T-helper 17 cell (primary cell): ENCODE measurements around the gene SLC9A4. TPM values are rescaled to one million over a fixed set of nuclear protein-coding genes. Genes with fewer than 3 reads are reported as not detected.

Experiments
- ATAC-seq: fragments of 150-1000 bp; cut with Tn5 transposase; 2 replicates; pipeline ENCODE4 v1.10.0; 2021; ENCODE audit warnings: mild to moderate bottlenecking, moderate library complexity
- DNase-seq, 3 donors: peaks; one replicate each; pipeline versions ENCODE4 v3.0.0 to v3.0.0-alpha.2; 2020 to 2021
- H3K9me3 ChIP-seq: one replicate; pipeline ENCODE4 v1.7.0; 2013; ENCODE audit warnings: low read length, mild to moderate bottlenecking; ENCODE audit not compliant: control insufficient read depth, poor library complexity, severe bottlenecking
- H3K27ac Mint-ChIP-seq: one replicate; pipeline ENCODE4 v1.8.0; 2022; ENCODE audit warnings: mild to moderate bottlenecking, moderate library complexity, mixed read lengths
- H3K27me3 Mint-ChIP-seq: one replicate; pipeline ENCODE4 v1.8.0; 2022; ENCODE audit warnings: mixed read lengths
- H3K36me3 Mint-ChIP-seq: one replicate; pipeline ENCODE4 v1.8.0; 2022; ENCODE audit warnings: low read depth, mixed read lengths
- H3K4me1 Mint-ChIP-seq: one replicate; pipeline ENCODE4 v1.8.0; 2022; ENCODE audit warnings: mild to moderate bottlenecking, mixed read lengths
- H3K4me3 Mint-ChIP-seq: one replicate; pipeline ENCODE4 v1.8.0; 2022; ENCODE audit warnings: mild to moderate bottlenecking, moderate library complexity, mixed read lengths
- total RNA-seq, 4 donors: library from RNA in 2 of 4; stranded (reverse) in 2 of 4; gene quantifications; one replicate each; pipeline ENCODE4 v1.2.3 and lab custom pipeline; 2022 to 2026

Gene SLC9A4
- total RNA-seq, 2 donors from 2014 or later = 0.12 to 0.18 TPM

DNA sequence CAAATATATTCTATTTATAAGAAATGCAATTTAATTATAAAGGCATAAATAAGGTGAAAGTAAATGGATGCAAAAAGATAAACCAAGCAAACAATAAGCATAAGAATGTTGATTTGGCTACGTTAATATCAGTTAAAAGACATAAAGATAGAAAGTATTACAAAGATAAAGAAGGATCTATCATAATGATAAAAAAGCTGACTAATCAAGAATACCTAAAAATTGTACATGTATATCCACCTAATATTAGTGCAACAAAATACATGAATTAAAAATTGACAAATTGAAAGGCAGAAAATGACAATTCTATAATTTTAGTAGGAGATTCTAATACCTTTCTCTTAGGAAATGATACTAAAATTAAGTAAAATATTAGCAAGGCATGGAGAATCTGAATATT is 21.5 kb downstream of the SLC9A4 start:
- H3K27me3 Mint-ChIP-seq = peaks cover 18% of the 10 kb centered on the region
- no peaks in the 10 kb centered on the region for H3K9me3 ChIP-seq
- H3K4me1 Mint-ChIP-seq = peaks cover 3% of the 10 kb centered on the region
- DNase-seq = no peak
- H3K36me3 Mint-ChIP-seq = peaks cover 2% of the 10 kb centered on the region
- ATAC-seq = no peak
- H3K27ac Mint-ChIP-seq = no peak overlapping the region
- no peak overlapping the region for H3K4me3 Mint-ChIP-seq

DNA sequence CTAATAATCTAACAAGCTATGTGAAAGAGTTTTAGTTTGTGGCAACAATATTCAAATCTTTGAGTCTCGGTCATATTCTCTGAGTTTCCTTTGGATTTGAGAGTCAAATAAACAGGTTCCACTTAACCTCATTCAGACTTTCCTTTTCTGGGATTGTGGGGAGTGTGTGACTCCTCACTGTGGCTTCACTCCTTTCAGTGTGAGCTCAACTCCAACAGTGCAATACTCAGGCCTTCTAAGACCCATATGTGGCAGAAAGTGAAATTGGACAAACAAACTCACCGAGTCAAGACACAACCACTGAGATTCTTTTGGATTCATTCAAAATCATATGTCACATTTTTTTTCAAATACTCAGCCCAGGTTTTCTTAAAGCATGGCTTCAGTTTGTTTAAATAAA is 25.4 kb downstream of the SLC9A4 start:
- H3K36me3 Mint-ChIP-seq = peaks cover 2% of the 10 kb centered on the region
- no peak for DNase-seq
- no peak for ATAC-seq
- H3K4me1 Mint-ChIP-seq = no peaks in the 10 kb centered on the region
- peak overlapping the region; percentile 1 for H3K4me3 Mint-ChIP-seq
- peaks cover 31% of the 10 kb centered on the region for H3K27me3 Mint-ChIP-seq
- no peak overlapping the region for H3K27ac Mint-ChIP-seq
- no peaks in the 10 kb centered on the region for H3K9me3 ChIP-seq

DNA sequence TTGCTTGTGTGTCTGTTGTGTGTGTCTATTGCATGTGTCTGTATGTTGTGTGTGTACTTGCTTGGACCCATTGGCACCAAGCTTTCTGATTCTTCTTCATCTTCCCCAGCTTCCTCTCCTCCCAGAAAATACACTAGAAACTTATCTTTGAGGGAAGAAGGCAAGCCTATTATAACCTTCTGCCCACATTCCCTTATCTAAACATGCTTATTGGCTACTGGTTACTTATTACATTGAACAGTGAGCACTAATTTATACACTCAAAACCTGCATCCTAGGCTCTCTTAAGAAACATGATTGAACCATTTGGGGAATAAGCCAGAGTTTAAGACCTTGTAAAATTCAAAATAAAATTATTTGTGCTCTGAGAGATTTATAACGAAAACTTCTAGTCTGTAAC is 26.5 kb downstream of the SLC9A4 start:
- Mint-ChIP-seq H3K36me3 (no peaks in the 10 kb centered on the region), H3K27ac (no peak overlapping the region), H3K4me3 (no peak overlapping the region), H3K27me3 (peaks cover 31% of the 10 kb centered on the region), H3K4me1 (no peaks in the 10 kb centered on the region)
- no peak for ATAC-seq
- no peak for DNase-seq
- H3K9me3 ChIP-seq = no peaks in the 10 kb centered on the region

- no peaks in the 10 kb centered on the region for H3K4me1 Mint-ChIP-seq
- no peak overlapping the region for H3K4me3 Mint-ChIP-seq
- no peaks in the 10 kb centered on the region for H3K36me3 Mint-ChIP-seq
- H3K27me3 Mint-ChIP-seq = peaks cover 39% of the 10 kb centered on the region
- ATAC-seq (no peak), DNase-seq (no peak)
- H3K27ac Mint-ChIP-seq = no peak overlapping the region
- H3K9me3 ChIP-seq = no peaks in the 10 kb centered on the region
These were observed 29.6 kb downstream of the SLC9A4 start for GRCh38 chr2:102502576-102502975.

DNA sequence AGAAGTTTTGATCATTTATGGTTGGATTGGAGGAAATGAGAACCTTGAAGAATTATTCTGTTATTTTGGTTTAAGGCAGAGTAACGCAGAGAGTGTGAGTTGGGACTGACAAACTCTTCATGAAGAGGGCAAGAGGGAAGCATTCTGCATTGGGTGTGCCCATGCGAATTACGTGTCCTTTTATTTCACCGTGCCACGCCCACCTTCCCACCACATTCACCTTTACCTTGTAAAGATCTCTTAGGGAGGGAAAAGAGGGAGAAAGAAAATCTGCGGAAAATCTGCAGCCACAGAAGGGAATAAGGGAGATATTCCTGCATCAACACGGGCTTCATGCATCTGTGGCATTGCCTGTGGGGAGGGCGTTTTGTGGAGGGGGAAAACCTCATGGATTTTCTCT is 31.8 kb downstream of the SLC9A4 start:
- no peak overlapping the region for H3K4me3 Mint-ChIP-seq
- H3K27me3 Mint-ChIP-seq = peaks cover 41% of the 10 kb centered on the region
- no peaks in the 10 kb centered on the region for H3K4me1 Mint-ChIP-seq
- DNase-seq (no peak), ATAC-seq (no peak)
- peaks cover 2% of the 10 kb centered on the region for H3K36me3 Mint-ChIP-seq
- no peak overlapping the region for H3K27ac Mint-ChIP-seq
- no peaks in the 10 kb centered on the region for H3K9me3 ChIP-seq

DNA sequence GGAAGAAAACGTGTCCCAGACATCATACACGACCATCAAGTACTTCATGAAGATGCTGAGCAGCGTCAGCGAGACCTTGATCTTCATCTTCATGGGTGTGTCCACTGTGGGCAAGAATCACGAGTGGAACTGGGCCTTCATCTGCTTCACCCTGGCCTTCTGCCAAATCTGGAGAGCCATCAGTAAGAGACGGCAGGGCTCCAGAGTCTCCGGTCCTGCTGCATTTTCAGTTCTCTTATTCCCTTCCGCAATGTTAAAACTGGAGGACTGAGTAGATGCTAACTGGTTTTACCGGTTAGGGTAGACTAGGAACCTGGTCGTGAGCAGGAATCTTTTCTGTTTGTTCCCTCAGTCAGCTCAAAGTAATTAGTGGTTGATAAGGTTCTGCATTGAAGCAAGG is 32.3 kb downstream of the SLC9A4 start:
- H3K9me3 ChIP-seq = no peaks in the 10 kb centered on the region
- Mint-ChIP-seq H3K4me1 (no peaks in the 10 kb centered on the region), H3K36me3 (peaks cover 2% of the 10 kb centered on the region), H3K27ac (no peak overlapping the region), H3K4me3 (no peak overlapping the region), H3K27me3 (peaks cover 39% of the 10 kb centered on the region)
- no peak for ATAC-seq
- no peak for DNase-seq

GRCh38 chr2:102506743-102507142 is 33.7 kb downstream of the SLC9A4 start:
- peaks cover 2% of the 10 kb centered on the region for H3K36me3 Mint-ChIP-seq
- H3K4me1 Mint-ChIP-seq = no peaks in the 10 kb centered on the region
- H3K27me3 Mint-ChIP-seq = peaks cover 38% of the 10 kb centered on the region
- no peak overlapping the region for H3K4me3 Mint-ChIP-seq
- DNase-seq (no peak), ATAC-seq (no peak)
- H3K27ac Mint-ChIP-seq = no peak overlapping the region
- no peaks in the 10 kb centered on the region for H3K9me3 ChIP-seq

DNA sequence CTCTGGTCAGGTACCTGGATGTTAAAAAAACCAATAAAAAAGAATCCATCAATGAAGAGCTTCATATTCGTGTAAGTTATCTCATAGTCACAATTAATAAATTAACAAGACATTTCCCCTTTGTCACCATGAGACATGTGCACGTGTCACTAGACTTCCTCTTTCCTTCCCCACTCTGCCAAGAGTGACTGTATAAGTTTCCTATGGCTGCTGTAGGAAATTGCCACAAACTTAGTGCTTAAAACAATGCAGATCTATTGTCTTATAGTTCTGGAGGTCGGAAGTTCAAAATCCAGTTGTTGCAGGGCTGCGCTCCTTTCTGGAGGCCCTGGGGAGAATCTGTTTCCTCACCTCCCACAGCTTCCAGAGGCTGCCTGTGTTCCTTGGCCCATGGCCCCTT is 35.8 kb downstream of the SLC9A4 start:
- no peaks in the 10 kb centered on the region for H3K9me3 ChIP-seq
- Mint-ChIP-seq H3K36me3 (peaks cover 5% of the 10 kb centered on the region), H3K27me3 (peaks cover 44% of the 10 kb centered on the region), H3K4me1 (peaks cover 2% of the 10 kb centered on the region), H3K27ac (no peak overlapping the region), H3K4me3 (no peak overlapping the region)
- DNase-seq (no peak), ATAC-seq (no peak)

DNA sequence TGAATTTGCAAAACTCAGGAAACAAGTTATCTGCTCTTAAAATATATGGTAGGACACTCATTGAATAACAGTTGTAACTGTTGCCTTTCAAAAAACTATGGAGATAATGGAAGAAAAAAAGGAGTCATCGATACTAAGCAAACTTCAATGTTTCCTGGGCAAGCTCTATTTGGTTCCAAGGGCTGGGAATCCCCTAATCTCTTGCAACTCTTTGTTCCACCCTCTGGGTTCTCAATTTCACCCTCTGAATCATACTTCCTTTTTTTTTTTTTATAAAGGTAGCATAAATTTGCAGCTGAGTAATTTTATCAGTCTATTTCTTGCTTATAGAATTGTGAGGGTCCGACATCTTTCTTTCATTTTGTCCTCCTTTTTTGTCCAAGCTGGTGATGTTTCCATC is 36.7 kb downstream of the SLC9A4 start:
- Mint-ChIP-seq H3K4me3 (no peak overlapping the region), H3K27ac (no peak overlapping the region), H3K4me1 (peaks cover 2% of the 10 kb centered on the region), H3K27me3 (peaks cover 49% of the 10 kb centered on the region), H3K36me3 (peaks cover 5% of the 10 kb centered on the region)
- no peaks in the 10 kb centered on the region for H3K9me3 ChIP-seq
- ATAC-seq (no peak), DNase-seq (no peak)

- DNase-seq (no peak), ATAC-seq (no peak)
- H3K4me3 Mint-ChIP-seq = no peak overlapping the region
- peaks cover 57% of the 10 kb centered on the region for H3K27me3 Mint-ChIP-seq
- H3K4me1 Mint-ChIP-seq = peaks cover 2% of the 10 kb centered on the region
- H3K36me3 Mint-ChIP-seq = peaks cover 5% of the 10 kb centered on the region
- no peaks in the 10 kb centered on the region for H3K9me3 ChIP-seq
- no peak overlapping the region for H3K27ac Mint-ChIP-seq
These were observed 38.0 kb downstream of the SLC9A4 start for GRCh38 chr2:102510791-102511575.

- no peak overlapping the region for H3K4me3 Mint-ChIP-seq
These were observed 39.1 kb downstream of the SLC9A4 start for GRCh38 chr2:102512161-102512560.

DNA sequence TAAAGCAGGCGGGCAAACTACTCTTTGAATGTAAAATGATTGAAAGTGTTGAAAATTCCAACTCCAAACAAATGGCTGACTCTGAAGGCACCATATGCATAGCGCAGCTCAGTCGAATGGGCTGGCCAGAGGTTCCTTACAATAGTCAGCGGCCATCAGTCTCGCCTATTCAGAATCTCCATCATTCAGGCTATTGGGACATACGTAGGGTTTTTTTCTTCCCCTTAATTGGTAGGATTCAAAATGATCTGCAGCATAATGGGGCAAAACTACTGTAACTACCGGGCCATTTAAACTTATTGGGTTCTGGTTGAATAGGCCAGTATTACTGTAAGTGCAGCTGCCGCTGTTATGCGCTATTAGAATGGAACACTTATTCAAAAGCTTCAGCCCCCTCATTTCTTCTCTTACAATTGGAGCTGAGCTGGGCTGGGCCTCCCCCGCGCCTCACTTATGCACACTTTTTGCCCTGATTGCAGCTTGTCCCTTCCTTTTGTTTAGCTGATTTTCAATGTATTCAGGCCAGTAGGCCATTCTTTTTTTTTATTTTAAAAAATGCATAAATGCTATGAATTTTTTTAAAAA is 40.4 kb downstream of the SLC9A4 start:
- peaks cover 5% of the 10 kb centered on the region for H3K36me3 Mint-ChIP-seq
- no peak overlapping the region for H3K4me3 Mint-ChIP-seq
- DNase-seq (no peak), ATAC-seq (no peak)
- H3K27ac Mint-ChIP-seq = no peak overlapping the region
- no peaks in the 10 kb centered on the region for H3K9me3 ChIP-seq
- H3K4me1 Mint-ChIP-seq = peaks cover 2% of the 10 kb centered on the region
- H3K27me3 Mint-ChIP-seq = peaks cover 56% of the 10 kb centered on the region

More at GRCh38 chr2:102512161-102512560, 39.1 kb downstream of the SLC9A4 start:
- peaks cover 5% of the 10 kb centered on the region for H3K36me3 Mint-ChIP-seq
- no peak for DNase-seq
- H3K27me3 Mint-ChIP-seq = peaks cover 51% of the 10 kb centered on the region
- no peak overlapping the region for H3K27ac Mint-ChIP-seq
- ATAC-seq = no peak
- peaks cover 2% of the 10 kb centered on the region for H3K4me1 Mint-ChIP-seq
- H3K9me3 ChIP-seq = no peaks in the 10 kb centered on the region

DNA sequence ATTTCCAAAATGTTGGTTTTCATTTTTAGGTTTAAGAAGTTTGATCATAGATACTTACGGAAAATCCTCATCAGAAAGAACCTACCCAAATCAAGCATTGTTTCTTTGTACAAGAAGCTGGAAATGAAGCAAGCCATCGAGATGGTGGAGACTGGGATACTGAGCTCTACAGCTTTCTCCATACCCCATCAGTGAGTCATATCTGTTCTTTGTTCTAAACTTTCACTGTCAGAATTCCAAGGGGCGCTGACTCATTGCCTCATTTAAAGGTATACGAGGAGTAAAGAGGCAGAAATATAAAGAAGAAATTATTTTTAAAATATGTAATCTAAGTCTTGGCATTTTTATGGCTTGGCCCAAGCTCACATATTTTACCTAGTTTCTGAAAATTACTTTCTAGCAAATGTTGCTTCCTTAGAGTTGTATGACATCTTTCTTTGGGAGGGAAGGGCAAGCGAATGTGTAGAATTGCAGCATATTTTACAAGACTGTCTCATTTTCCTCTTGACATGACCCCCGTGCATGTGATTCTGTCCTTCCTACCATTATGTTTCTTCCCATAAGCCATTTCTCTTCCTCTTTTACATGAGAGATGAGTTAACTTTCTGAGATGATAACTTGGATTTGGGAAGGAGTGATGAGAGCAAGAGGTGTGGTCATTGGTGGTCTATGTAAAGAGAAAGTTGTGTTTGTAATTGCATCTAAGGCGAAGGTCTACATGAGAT is 41.2 kb downstream of the SLC9A4 start:
- H3K9me3 ChIP-seq = no peaks in the 10 kb centered on the region
- Mint-ChIP-seq H3K4me3 (no peak overlapping the region), H3K27me3 (peaks cover 49% of the 10 kb centered on the region), H3K4me1 (peaks cover 2% of the 10 kb centered on the region), H3K36me3 (peaks cover 3% of the 10 kb centered on the region), H3K27ac (no peak overlapping the region)
- DNase-seq (no peak), ATAC-seq (no peak)
